Ascending aorta (tissue), 2 donors: Measurements from ENCODE around the gene SNRPN. TPM values are rescaled to one million over a fixed set of nuclear protein-coding genes. Genes with fewer than 3 reads are reported as not detected.
A peak's percentile ranks its signal among the peaks of the same experiment; 100 is the strongest.

Source experiments
- DNase-seq, 2 donors: peaks; one replicate each; pipeline ENCODE4 v3.0.0-alpha.2; 2019; ENCODE audit warnings: low spot score in 2 of 2
- H3K27ac ChIP-seq, 2 donors: fragments of 200-600 bp; sonication (generic); one replicate each; pipeline ENCODE4 v1.5.1; 2016 to 2017; ENCODE audit warnings: mild to moderate bottlenecking in 1 of 2
- H3K27me3 ChIP-seq: fragments of 200-600 bp; sonication (generic); one replicate; pipeline ENCODE4 v1.5.1; 2017
- H3K36me3 ChIP-seq, 2 donors: fragments of 200-600 bp; sonication (generic); one replicate each; pipeline ENCODE4 v1.5.1; 2016
- H3K4me1 ChIP-seq, 2 donors: fragments of 200-600 bp; sonication (generic); one replicate each; pipeline ENCODE4 v1.5.1; 2016 to 2017; ENCODE audit warnings: mild to moderate bottlenecking in 1 of 2
- H3K4me3 ChIP-seq, 2 donors: fragments of 200-600 bp; sonication (generic); one replicate each; pipeline ENCODE4 v1.5.1; 2016 to 2017; ENCODE audit warnings: mild to moderate bottlenecking in 1 of 2
- H3K9me3 ChIP-seq, 2 donors: fragments of 200-600 bp; sonication (generic); one replicate each; pipeline ENCODE4 v1.5.1; 2016
- CTCF ChIP-seq, 3 experiments: fragments of 200-600 bp in 2 of 3; fragments of 450-650 bp in 1 of 3; sonication (generic) in 2 of 3; IDR thresholded peaks; one replicate each; pipeline ENCODE4 v1.5.1; 2016 to 2019; ENCODE audit warnings: antibody characterized with exemption in 3 of 3, mild to moderate bottlenecking in 1 of 3, moderate library complexity in 1 of 3
- intact Hi-C: fragments of 100-400 bp; cut with DNase I; formaldehyde crosslinking; loops from one replicate; pipeline ENCODE4 v1.15.1; 2023
- total RNA-seq: library from RNA; depleted of rRNA; stranded (reverse); fragments of >200 nt; gene quantifications from one replicate; pipeline ENCODE4 v1.1.0, GENCODE V29; 2016

The SNRPN gene
- total RNA-seq, 1 donor from 2014 or later = 121 TPM

GRCh38 chr15:24944954-24945353 lies 9.8 kb upstream of the SNRPN start:
- H3K9me3 ChIP-seq = no peaks in the 10 kb centered on the region
- H3K27ac ChIP-seq = peak overlapping the region in 1 of 2 donors; percentile 47
- H3K27me3 ChIP-seq = no peaks in the 10 kb centered on the region

GRCh38 chr15:24945711-24946110 lies 9.1 kb upstream of the SNRPN start:
- no peak overlapping the region for H3K4me3 ChIP-seq
- DNase-seq = no peak
- H3K36me3 ChIP-seq = no peaks in the 10 kb centered on the region
- H3K27ac ChIP-seq = peak overlapping the region; percentile 17 to 47
- H3K4me1 ChIP-seq = peaks cover 0 to 6% of the 10 kb centered on the region in 2 donors
- no peaks in the 10 kb centered on the region for H3K27me3 ChIP-seq
- intact Hi-C loops = no loop called here
- no peak for TF ChIP-seq CTCF (IDR thresholded peaks at IDR 0.05)
- H3K9me3 ChIP-seq = no peaks in the 10 kb centered on the region

More at GRCh38 chr15:24944954-24945353, 9.8 kb upstream of the SNRPN start:
- intact Hi-C loops = no loop called here
- DNase-seq = no peak
- no peak overlapping the region for H3K4me3 ChIP-seq
- no peaks in the 10 kb centered on the region for H3K36me3 ChIP-seq
- TF ChIP-seq CTCF (IDR thresholded peaks at IDR 0.05) = no peak
- peaks cover 0 to 6% of the 10 kb centered on the region in 2 donors for H3K4me1 ChIP-seq

- Histone ChIP-seq H3K4me3 (no peak overlapping the region), H3K27me3 (no peaks in the 10 kb centered on the region), H3K4me1 (peaks cover 0 to 6% of the 10 kb centered on the region in 2 donors), H3K27ac (no peak overlapping the region), H3K36me3 (no peaks in the 10 kb centered on the region), H3K9me3 (no peaks in the 10 kb centered on the region)
- DNase-seq = no peak
- intact Hi-C loops = no loop called here
- no peak for TF ChIP-seq CTCF (IDR thresholded peaks at IDR 0.05)
Observed at GRCh38 chr15:24948495-24948894, 6.3 kb upstream of the SNRPN start.

GRCh38 chr15:24955531-24955921 lies 739 bp downstream of the SNRPN start:
- Histone ChIP-seq H3K36me3 (no peaks in the 10 kb centered on the region), H3K4me3 (peak overlapping the region; percentile 68 to 74), H3K27ac (peak overlapping the region; percentile 94 to 95), H3K27me3 (no peaks in the 10 kb centered on the region), H3K4me1 (peaks cover 0 to 3% of the 10 kb centered on the region in 2 donors), H3K9me3 (no peaks in the 10 kb centered on the region)
- intact Hi-C loops = loop anchor here (5.0 to 10.0 kb wide), 2 partner anchors 98 to 181 kb away; no protein-coding TSS in a partner anchor
- TF ChIP-seq CTCF (IDR thresholded peaks at IDR 0.05) = no peak
- DNase-seq = peak in 1 of 2 donors; percentile 66

- Histone ChIP-seq H3K27me3 (no peaks in the 10 kb centered on the region), H3K4me3 (peak overlapping the region; percentile 68 to 74), H3K36me3 (no peaks in the 10 kb centered on the region), H3K4me1 (peaks cover 0 to 5% of the 10 kb centered on the region in 2 donors), H3K9me3 (no peaks in the 10 kb centered on the region), H3K27ac (peak overlapping the region; percentile 94 to 95)
- DNase-seq = peak; percentile 21 to 91
- TF ChIP-seq CTCF (IDR thresholded peaks at IDR 0.05) = no peak
- intact Hi-C loops = loop anchor here (5.0 to 10.0 kb wide), 2 partner anchors 99 to 181 kb away; no protein-coding TSS in a partner anchor
Observed at GRCh38 chr15:24956111-24956838, 1.5 kb downstream of the SNRPN start.
